ENCODE data around the gene MAN2B2.

DNA sequence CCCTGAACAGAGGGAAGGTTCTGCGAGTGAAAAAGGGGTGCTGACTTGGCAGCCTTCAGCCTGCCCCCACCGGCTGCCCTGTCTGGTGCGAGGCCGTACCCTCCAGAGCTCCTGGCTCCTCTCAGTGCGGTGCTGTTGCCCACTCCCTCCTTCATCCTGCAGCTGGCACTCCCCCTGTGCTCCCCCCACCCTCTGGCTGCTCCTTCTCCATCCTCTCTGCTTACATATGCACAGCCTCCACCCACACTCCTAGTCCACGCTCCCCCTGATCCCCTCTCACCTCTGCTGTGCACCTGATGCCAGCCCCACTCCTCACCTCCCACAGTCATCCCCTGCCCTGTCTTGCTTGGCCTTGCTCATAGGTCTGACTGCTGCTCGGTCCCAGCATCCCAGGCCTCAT is 9.9 kb downstream of the MAN2B2 start:
- TF ChIP-seq, protein P1, sequence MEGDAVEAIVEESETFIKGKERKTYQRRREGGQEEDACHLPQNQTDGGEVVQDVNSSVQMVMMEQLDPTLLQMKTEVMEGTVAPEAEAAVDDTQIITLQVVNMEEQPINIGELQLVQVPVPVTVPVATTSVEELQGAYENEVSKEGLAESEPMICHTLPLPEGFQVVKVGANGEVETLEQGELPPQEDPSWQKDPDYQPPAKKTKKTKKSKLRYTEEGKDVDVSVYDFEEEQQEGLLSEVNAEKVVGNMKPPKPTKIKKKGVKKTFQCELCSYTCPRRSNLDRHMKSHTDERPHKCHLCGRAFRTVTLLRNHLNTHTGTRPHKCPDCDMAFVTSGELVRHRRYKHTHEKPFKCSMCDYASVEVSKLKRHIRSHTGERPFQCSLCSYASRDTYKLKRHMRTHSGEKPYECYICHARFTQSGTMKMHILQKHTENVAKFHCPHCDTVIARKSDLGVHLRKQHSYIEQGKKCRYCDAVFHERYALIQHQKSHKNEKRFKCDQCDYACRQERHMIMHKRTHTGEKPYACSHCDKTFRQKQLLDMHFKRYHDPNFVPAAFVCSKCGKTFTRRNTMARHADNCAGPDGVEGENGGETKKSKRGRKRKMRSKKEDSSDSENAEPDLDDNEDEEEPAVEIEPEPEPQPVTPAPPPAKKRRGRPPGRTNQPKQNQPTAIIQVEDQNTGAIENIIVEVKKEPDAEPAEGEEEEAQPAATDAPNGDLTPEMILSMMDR (IDR thresholded peaks at IDR 0.05), result no peak
- no peak for TF ChIP-seq POLR2A (IDR thresholded peaks at IDR 0.05)

All from lower leg skin (tissue), 3 donors.